CD14-positive monocyte (primary cell): ENCODE data around the gene KAZN. TPM values are rescaled to one million over a fixed set of nuclear protein-coding genes. Genes with fewer than 3 reads are reported as not detected.

Source experiments
- DNase-seq, 3 donors: peaks; one replicate each; pipeline ENCODE4 v3.0.0-alpha.2; 2011 to 2022
- H2AFZ ChIP-seq: 2 replicates; pipeline ENCODE4 v1.6.0; 2012; ENCODE audit warnings: mild to moderate bottlenecking, low read depth, low read length, inconsistent platforms; ENCODE audit not compliant: insufficient read depth, poor library complexity, severe bottlenecking
- H3K27ac ChIP-seq, 2 donors: 1 replicate in 1 of 2; 2 replicates in 1 of 2; pipeline ENCODE4 v1.5.1; 2012 to 2013; ENCODE audit warnings: low read length in 2 of 2, control low read depth in 1 of 2, inconsistent platforms in 1 of 2, low read depth in 1 of 2, mild to moderate bottlenecking in 1 of 2
- H3K27me3 ChIP-seq, 2 donors: one replicate each; pipeline versions ENCODE4 v1.6.0 to v1.6.1; 2011 to 2013; ENCODE audit warnings: low read length in 2 of 2; ENCODE audit not compliant: control insufficient read depth in 2 of 2, insufficient read depth in 2 of 2
- H3K36me3 ChIP-seq, 2 donors: replicated peaks in 1 of 2; 1 replicate in 1 of 2; 2 replicates in 1 of 2; pipeline versions ENCODE4 v1.5.1 to v1.6.1; 2012 to 2013; ENCODE audit warnings: low read length in 2 of 2, control low read depth in 1 of 2, inconsistent platforms in 1 of 2, mild to moderate bottlenecking in 1 of 2; ENCODE audit not compliant: insufficient read depth in 2 of 2, control insufficient read depth in 1 of 2
- H3K4me1 ChIP-seq, 2 donors: 1 replicate in 1 of 2; 2 replicates in 1 of 2; pipeline versions ENCODE4 v1.5.1 to v1.6.1; 2012 to 2013; ENCODE audit warnings: low read length in 2 of 2, control low read depth in 1 of 2, inconsistent platforms in 1 of 2, mild to moderate bottlenecking in 1 of 2, moderate library complexity in 1 of 2; ENCODE audit not compliant: insufficient read depth in 2 of 2, control insufficient read depth in 1 of 2
- H3K4me2 ChIP-seq: replicated peaks from 2 replicates; pipeline ENCODE3; 2012; ENCODE audit warnings: low read length, moderate library complexity, mild to moderate bottlenecking; ENCODE audit not compliant: poor library complexity, severe bottlenecking; ENCODE audit errors: extremely low read depth
- H3K4me3 ChIP-seq, 3 experiments: fragments of 200-600 bp in 1 of 3; sonication (generic) in 1 of 3; replicated peaks in 1 of 3; 1 replicate in 2 of 3; 2 replicates in 1 of 3; pipeline ENCODE4 v1.5.1; 2011 to 2013; ENCODE audit warnings: low read length in 3 of 3, mild to moderate bottlenecking in 3 of 3, control low read depth in 2 of 3, low read depth in 2 of 3, inconsistent platforms in 1 of 3, moderate library complexity in 1 of 3
- H3K79me2 ChIP-seq: 2 replicates; pipeline ENCODE4 v1.6.0; 2012; ENCODE audit warnings: mild to moderate bottlenecking, control low read depth, inconsistent platforms, low read length, moderate library complexity; ENCODE audit not compliant: insufficient read depth
- H3K9ac ChIP-seq: 2 replicates; pipeline ENCODE4 v1.6.0; 2017; ENCODE audit warnings: low read length, mild to moderate bottlenecking; ENCODE audit not compliant: insufficient read depth, poor library complexity, severe bottlenecking
- H3K9me3 ChIP-seq, 2 donors: replicated peaks in 1 of 2; 1 replicate in 1 of 2; 2 replicates in 1 of 2; pipeline versions ENCODE4 v1.5.1 to v1.6.1; 2012 to 2013; ENCODE audit warnings: low read length in 2 of 2, control low read depth in 1 of 2; ENCODE audit not compliant: control insufficient read depth in 1 of 2, insufficient read depth in 1 of 2
- H4K20me1 ChIP-seq: 2 replicates; pipeline ENCODE4 v1.6.0; 2012; ENCODE audit warnings: mild to moderate bottlenecking, low read length, control low read depth, moderate library complexity; ENCODE audit not compliant: insufficient read depth
- H3K27ac Mint-ChIP-seq, 7 donors: one replicate each; pipeline ENCODE4 v1.8.0; 2020; ENCODE audit warnings: mild to moderate bottlenecking in 7 of 7, mixed read lengths in 7 of 7, moderate library complexity in 6 of 7, inconsistent platforms in 2 of 7
- H3K27me3 Mint-ChIP-seq, 3 donors: one replicate each; pipeline ENCODE4 v1.8.0; 2021 to 2022; ENCODE audit warnings: low read depth in 3 of 3, mild to moderate bottlenecking in 3 of 3, mixed read lengths in 3 of 3, moderate library complexity in 3 of 3, inconsistent platforms in 1 of 3
- H3K36me3 Mint-ChIP-seq, 2 donors: one replicate each; pipeline ENCODE4 v1.8.0; 2020; ENCODE audit warnings: mixed read lengths in 2 of 2, inconsistent platforms in 1 of 2, mild to moderate bottlenecking in 1 of 2
- H3K4me1 Mint-ChIP-seq: one replicate; pipeline ENCODE4 v1.8.0; 2020; ENCODE audit warnings: mild to moderate bottlenecking, mixed read lengths
- H3K4me3 Mint-ChIP-seq, 2 donors: one replicate each; pipeline ENCODE4 v1.8.0; 2020; ENCODE audit warnings: mild to moderate bottlenecking in 2 of 2, mixed read lengths in 2 of 2, moderate library complexity in 1 of 2
- H3K9me3 Mint-ChIP-seq, 7 donors: one replicate each; pipeline ENCODE4 v1.8.0; 2020 to 2022; ENCODE audit warnings: mixed read lengths in 7 of 7, mild to moderate bottlenecking in 6 of 7, moderate library complexity in 6 of 7, inconsistent platforms in 2 of 7
- WGBS: methylation state at CpG from one replicate; pipeline ENCODE4 v1.1.5; 2013; ENCODE audit warnings: missing lambda C conversion rate; ENCODE audit not compliant: insufficient coverage; 5-methylcytosine and 5-hydroxymethylcytosine counted together
- intact Hi-C, 2 donors: fragments of 100-400 bp; cut with micrococcal nuclease; formaldehyde crosslinking; loops; one replicate each; pipeline versions ENCODE4 v1.15.0 to v1.15.1; 2023
- polyA plus RNA-seq, 3 donors: library from polyadenylated mRNA; depleted of rRNA in 1 of 3; unstranded in 2 of 3; stranded (reverse) in 1 of 3; fragments of 300-500 nt in 2 of 3; fragments of >200 nt in 1 of 3; fragmentation: Illumina TruSeq in 2 of 3; gene quantifications; 1 replicate in 2 of 3; 2 replicates in 1 of 3; pipeline ENCODE4 v1.2.3, GENCODE V29; 2012 to 2021
- TF ChIP-seq, protein P1 (sequence below): fragments of 200-600 bp; IDR thresholded peaks from one replicate; pipeline ENCODE4 v1.8.0; 2022; ENCODE audit warnings: antibody characterized with exemption, mild to moderate bottlenecking

The KAZN gene
- polyA plus RNA-seq, 3 donors: not detected

DNA sequence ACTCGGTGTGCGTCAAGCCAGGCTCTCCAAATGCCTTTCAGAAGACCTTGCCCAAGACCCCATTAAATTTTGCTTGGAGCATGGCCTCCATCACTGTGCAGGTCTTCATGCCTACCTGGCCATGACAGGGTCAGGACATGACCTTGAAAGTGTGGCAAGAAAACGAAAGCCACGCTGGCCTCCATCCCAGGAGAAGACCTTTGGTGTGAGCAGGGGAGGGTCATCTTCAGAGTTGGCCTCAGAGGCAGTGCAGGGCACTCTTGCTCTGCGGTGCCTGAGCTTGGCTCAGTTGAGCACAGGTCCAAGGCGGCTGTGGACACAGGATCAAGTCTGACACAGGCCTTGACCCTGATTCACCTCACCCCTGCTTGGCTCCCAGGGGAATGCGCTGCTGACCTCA lies 373.6 kb downstream of the KAZN start:
- Histone ChIP-seq H3K4me3 (no peak overlapping the region), H3K36me3 (no peaks in the 10 kb centered on the region), H3K9ac (no peak overlapping the region), H2AFZ (no peak overlapping the region), H3K4me2 (no peak overlapping the region), H3K27me3 (no peaks in the 10 kb centered on the region), H3K79me2 (no peaks in the 10 kb centered on the region), H3K4me1 (no peaks in the 10 kb centered on the region), H3K9me3 (peaks cover 0 to 5% of the 10 kb centered on the region in 2 donors), H4K20me1 (no peaks in the 10 kb centered on the region), H3K27ac (no peak overlapping the region)
- Mint-ChIP-seq H3K27ac (no peak overlapping the region), H3K4me1 (no peaks in the 10 kb centered on the region), H3K9me3 (peaks cover 0 to 8% (median 3%) of the 10 kb centered on the region in 7 donors), H3K27me3 (peaks cover 2 to 3% (median 2%) of the 10 kb centered on the region in 3 donors), H3K4me3 (peak overlapping the region in 1 of 2 donors; percentile 53), H3K36me3 (no peaks in the 10 kb centered on the region)
- no peak for DNase-seq
- 98% methylated on average over 7 of the region's 7 CpGs for WGBS
- intact Hi-C loops: no loop called here
- TF ChIP-seq, protein P1, sequence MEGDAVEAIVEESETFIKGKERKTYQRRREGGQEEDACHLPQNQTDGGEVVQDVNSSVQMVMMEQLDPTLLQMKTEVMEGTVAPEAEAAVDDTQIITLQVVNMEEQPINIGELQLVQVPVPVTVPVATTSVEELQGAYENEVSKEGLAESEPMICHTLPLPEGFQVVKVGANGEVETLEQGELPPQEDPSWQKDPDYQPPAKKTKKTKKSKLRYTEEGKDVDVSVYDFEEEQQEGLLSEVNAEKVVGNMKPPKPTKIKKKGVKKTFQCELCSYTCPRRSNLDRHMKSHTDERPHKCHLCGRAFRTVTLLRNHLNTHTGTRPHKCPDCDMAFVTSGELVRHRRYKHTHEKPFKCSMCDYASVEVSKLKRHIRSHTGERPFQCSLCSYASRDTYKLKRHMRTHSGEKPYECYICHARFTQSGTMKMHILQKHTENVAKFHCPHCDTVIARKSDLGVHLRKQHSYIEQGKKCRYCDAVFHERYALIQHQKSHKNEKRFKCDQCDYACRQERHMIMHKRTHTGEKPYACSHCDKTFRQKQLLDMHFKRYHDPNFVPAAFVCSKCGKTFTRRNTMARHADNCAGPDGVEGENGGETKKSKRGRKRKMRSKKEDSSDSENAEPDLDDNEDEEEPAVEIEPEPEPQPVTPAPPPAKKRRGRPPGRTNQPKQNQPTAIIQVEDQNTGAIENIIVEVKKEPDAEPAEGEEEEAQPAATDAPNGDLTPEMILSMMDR: no peak

DNA sequence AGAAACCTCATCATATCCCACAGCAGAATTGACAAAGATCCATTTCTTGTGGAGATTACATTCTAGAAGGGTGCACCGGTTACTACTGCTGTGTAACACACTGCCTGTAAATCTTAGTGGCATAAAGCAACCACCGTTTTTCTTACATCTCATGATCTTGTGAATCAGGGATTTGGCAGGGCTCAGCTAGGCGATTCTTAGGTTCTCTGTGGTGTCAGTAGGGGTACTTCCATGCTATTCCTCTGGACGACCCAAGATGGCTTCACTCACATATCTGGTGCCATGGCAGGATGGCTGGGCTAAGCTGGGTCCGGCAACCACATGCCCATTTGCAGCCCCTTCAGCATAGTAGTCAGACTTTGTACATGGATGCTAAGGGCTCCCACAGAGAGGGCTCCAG lies 375.3 kb downstream of the KAZN start:
- Histone ChIP-seq H4K20me1 (no peaks in the 10 kb centered on the region), H3K4me3 (no peak overlapping the region), H3K79me2 (no peaks in the 10 kb centered on the region), H3K4me1 (no peaks in the 10 kb centered on the region), H3K4me2 (no peak overlapping the region), H3K27ac (no peak overlapping the region), H3K9ac (no peak overlapping the region), H3K36me3 (no peaks in the 10 kb centered on the region), H3K27me3 (no peaks in the 10 kb centered on the region), H2AFZ (no peak overlapping the region), H3K9me3 (peaks cover 0 to 5% of the 10 kb centered on the region in 2 donors)
- TF ChIP-seq, protein P1: no peak
- no peak overlapping the region for H3K4me3 Mint-ChIP-seq
- intact Hi-C loops: no loop called here
- WGBS: 83% methylated on average over 3 of the region's 5 CpGs
- peaks cover 0 to 8% (median 4%) of the 10 kb centered on the region in 7 donors for H3K9me3 Mint-ChIP-seq
- peaks cover 1 to 3% (median 2%) of the 10 kb centered on the region in 3 donors for H3K27me3 Mint-ChIP-seq
- H3K36me3 Mint-ChIP-seq: no peaks in the 10 kb centered on the region
- H3K27ac Mint-ChIP-seq: no peak overlapping the region
- no peak for DNase-seq
- H3K4me1 Mint-ChIP-seq: no peaks in the 10 kb centered on the region
